OCI-LY3 (cell line): Measurements from ENCODE around the gene BZW2.

Source experiments
- CTCF ChIP-seq: fragments of 200-600, 300-600 bp; sonication (generic); IDR thresholded peaks from 2 replicates; pipeline ENCODE4 v1.5.1; 2014; ENCODE audit warnings: antibody characterized with exemption, low read length, low read depth
- EZH2phosphoT487 ChIP-seq: fragments of 200-600 bp; shearing (Covaris generic); IDR thresholded peaks from 2 replicates; pipeline ENCODE4 v1.6.1; 2018; ENCODE audit warnings: antibody characterized with exemption, mixed run types, low read depth

DNA sequence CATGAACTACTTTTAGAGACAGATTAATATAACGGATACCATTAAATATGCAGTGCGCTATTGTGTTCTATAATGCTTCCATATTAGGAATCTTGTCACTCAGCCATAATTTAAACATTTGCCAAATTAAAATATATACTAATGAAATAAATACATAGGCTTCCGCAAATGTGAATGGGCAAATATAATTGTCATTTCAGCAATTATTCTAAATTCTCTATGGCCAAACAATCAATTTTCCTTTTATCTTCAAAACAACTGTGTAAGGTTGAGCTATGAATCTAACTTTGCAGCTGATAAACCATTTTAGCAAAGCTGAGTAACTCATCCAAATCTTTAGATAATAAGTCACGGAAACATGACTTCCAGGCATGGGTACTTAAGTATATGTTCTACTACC, 86.8 kb downstream of the BZW2 start:
- TF ChIP-seq CTCF (no peak), EZH2phosphoT487 (no peak)
